ENCODE results near the gene APAF1.

APAF1 gene

GRCh38 chr12:98769068-98769467 is 124.0 kb downstream of the APAF1 start:
- no peak for DNase-seq

GRCh38 chr12:98770230-98770629 is 125.1 kb downstream of the APAF1 start:
- DNase-seq, result no peak

- no peak for DNase-seq
Observed at GRCh38 chr12:98771811-98772752, 127.0 kb downstream of the APAF1 start.

- no peak for DNase-seq
Observed at GRCh38 chr12:98772818-98773217, 127.7 kb downstream of the APAF1 start.

- no peak for DNase-seq
Observed at GRCh38 chr12:98780261-98780660, 135.2 kb downstream of the APAF1 start.

GRCh38 chr12:98783420-98783819 is 138.3 kb downstream of the APAF1 start:
- DNase-seq, result no peak

Data from T-helper 9 cell (primary cell).